ENCODE results near the gene SHFL. TPM values are rescaled to one million over a fixed set of nuclear protein-coding genes. Genes with fewer than 3 reads are reported as not detected.

The SHFL gene
- total RNA-seq, 1 experiment from 2014 or later = 18.5 TPM

DNA sequence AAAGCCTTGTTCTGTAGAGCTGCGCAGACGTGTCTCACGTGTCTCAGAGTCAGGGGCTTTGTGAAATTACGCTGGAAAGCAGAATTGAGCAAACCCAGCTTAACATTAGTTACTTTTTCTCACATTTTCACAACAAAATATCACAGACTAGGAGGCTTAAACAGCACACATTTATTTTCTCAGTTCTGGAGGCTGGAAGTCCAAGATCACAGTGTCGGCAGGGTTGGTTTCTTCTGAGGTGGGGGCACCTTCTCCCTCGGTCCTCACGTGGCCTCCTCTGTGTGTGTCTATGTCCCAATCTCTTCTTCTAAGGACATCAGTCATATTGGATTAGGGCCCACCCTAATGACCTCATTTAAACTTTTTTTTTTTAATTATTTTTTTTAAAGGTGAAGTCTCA is 38.3 kb downstream of the SHFL start:
- peaks cover 3 to 6% of the 10 kb centered on the region in 2 experiments; a peak in 2 of 4 replicates for H3K36me3 ChIP-seq (ENCODE audit: control insufficient read depth in 1 of 2, insufficient read depth in 2 of 2, low read length in 2 of 2)
- POLR2A ChIA-PET = no interaction called here
- no peak overlapping the region for H3K9ac ChIP-seq (ENCODE audit: low read length)
- peaks cover 3% of the 10 kb centered on the region; the same call in 1 of the 2 replicates for H3K79me2 ChIP-seq (ENCODE audit: insufficient read depth, low read length)
- intact Hi-C loops (cut with micrococcal nuclease) = no loop called here
- H4K20me1 ChIP-seq (ENCODE audit: insufficient read depth) = no peaks in the 10 kb centered on the region
- ATAC-seq (no peak), DNase-seq (ENCODE audit: low read depth, low spot score) (no peak)
- H3K27ac ChIP-seq (ENCODE audit: low read depth, low read length) = no peak overlapping the region
- RAD21 ChIA-PET (ENCODE audit: low non-redundant PET in 1 of 2, low total read pairs in 2 of 2, uncharacterized antibody in 2 of 2, unreplicated experiment in 2 of 2) = no interaction called here
- TF ChIP-seq, protein P1, sequence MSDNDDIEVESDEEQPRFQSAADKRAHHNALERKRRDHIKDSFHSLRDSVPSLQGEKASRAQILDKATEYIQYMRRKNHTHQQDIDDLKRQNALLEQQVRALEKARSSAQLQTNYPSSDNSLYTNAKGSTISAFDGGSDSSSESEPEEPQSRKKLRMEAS (IDR thresholded peaks at IDR 0.05) = no peak
- no peak for TF ChIP-seq SP1 (IDR thresholded peaks at IDR 0.05; ENCODE audit: low read depth)
- TF ChIP-seq EZH2 (IDR thresholded peaks at IDR 0.05) = no peak
- no peak for TF ChIP-seq YY1 (IDR thresholded peaks at IDR 0.05; ENCODE audit: extremely low read depth, insufficient replicate concordance, low read depth, low read length)
- BruUV-seq (replicated peaks) = no TSS peak
- no peak overlapping the region for H3K4me3 ChIP-seq (replicated peaks in 1 of 2; ENCODE audit: low read depth in 1 of 2, low read length in 2 of 2)
- H3K9me2 ChIP-seq (ENCODE audit: insufficient read depth) = no peaks in the 10 kb centered on the region
- H3K4me2 ChIP-seq (ENCODE audit: low read length) = no peak overlapping the region
- no peaks in the 10 kb centered on the region for H3K27me3 ChIP-seq (ENCODE audit: insufficient read depth, low read length)
- no peak overlapping the region for H2AFZ ChIP-seq (ENCODE audit: low read depth, low read length, poor library complexity, severe bottlenecking)
- peaks cover 0 to 9% of the 10 kb centered on the region in 2 experiments; a peak in 2 of 4 replicates for H3K4me1 ChIP-seq (ENCODE audit: control insufficient read depth in 1 of 2, insufficient read depth in 2 of 2, low read length in 2 of 2)
- H3K9me3 ChIP-seq (ENCODE audit: control insufficient read depth in 1 of 2, insufficient read depth in 1 of 2, low read depth in 1 of 2, low read length in 2 of 2) = no peaks in the 10 kb centered on the region
- CTCF ChIA-PET = no interaction called here

DNA sequence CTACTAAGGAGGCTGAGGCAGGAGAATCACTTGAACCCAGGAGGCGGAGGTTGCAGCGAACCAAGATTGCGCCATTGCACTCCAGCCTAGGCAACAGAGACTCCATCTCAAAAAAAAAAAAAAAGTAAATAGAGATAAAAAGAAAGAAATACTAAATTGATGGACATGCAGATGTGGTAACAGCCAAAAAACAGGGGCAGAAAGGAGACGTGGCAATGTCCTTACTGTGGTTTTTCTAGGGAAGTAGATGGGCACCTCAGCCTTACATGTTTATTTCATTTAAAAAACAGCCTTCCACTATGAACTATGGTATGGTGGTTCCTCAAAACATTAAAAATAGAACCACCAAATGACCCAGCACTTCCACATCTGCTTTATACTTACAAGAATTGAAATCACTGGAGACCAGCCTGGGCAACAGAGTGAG is 40.1 kb downstream of the SHFL start:
- DNase-seq (ENCODE audit: low read depth, low spot score) = no peak
- no peak overlapping the region for H3K4me3 ChIP-seq (replicated peaks in 1 of 2; ENCODE audit: low read depth in 1 of 2, low read length in 2 of 2)
- no peaks in the 10 kb centered on the region for H3K9me2 ChIP-seq (ENCODE audit: insufficient read depth)
- H3K79me2 ChIP-seq (ENCODE audit: insufficient read depth, low read length) = no peaks in the 10 kb centered on the region
- peaks cover 3 to 14% of the 10 kb centered on the region in 2 experiments; a peak in 3 of 4 replicates for H3K36me3 ChIP-seq (ENCODE audit: control insufficient read depth in 1 of 2, insufficient read depth in 2 of 2, low read length in 2 of 2)
- H3K27me3 ChIP-seq (ENCODE audit: insufficient read depth, low read length) = no peaks in the 10 kb centered on the region
- CTCF ChIA-PET = no interaction called here
- H3K9me3 ChIP-seq (ENCODE audit: control insufficient read depth in 1 of 2, insufficient read depth in 1 of 2, low read depth in 1 of 2, low read length in 2 of 2) = no peaks in the 10 kb centered on the region
- no peak for ATAC-seq
- H2AFZ ChIP-seq (ENCODE audit: low read depth, low read length, poor library complexity, severe bottlenecking) = no peak overlapping the region
- POLR2A ChIA-PET = no interaction called here
- RAD21 ChIA-PET (ENCODE audit: low non-redundant PET in 1 of 2, low total read pairs in 2 of 2, uncharacterized antibody in 2 of 2, unreplicated experiment in 2 of 2) = no interaction called here
- TF ChIP-seq RAD21 (IDR thresholded peaks at IDR 0.05; ENCODE audit: low read depth) (no peak), SIN3A (IDR thresholded peaks at IDR 0.05; ENCODE audit: low read depth) (no peak)
- no peaks in the 10 kb centered on the region for H3K4me1 ChIP-seq (ENCODE audit: control insufficient read depth in 1 of 2, insufficient read depth in 2 of 2, low read length in 2 of 2)
- intact Hi-C loops (cut with micrococcal nuclease) = no loop called here
- H4K20me1 ChIP-seq (ENCODE audit: insufficient read depth) = no peaks in the 10 kb centered on the region
- no peak overlapping the region for H3K4me2 ChIP-seq (ENCODE audit: low read length)
- H3K9ac ChIP-seq (ENCODE audit: low read length) = no peak overlapping the region
- BruUV-seq (replicated peaks) = no TSS peak
- no peak overlapping the region for H3K27ac ChIP-seq (ENCODE audit: low read depth, low read length)
